HG03460 (cell line): ENCODE data around the gene NECTIN2.
"Not testable (repeated sequence)": the region's sequence is repeated elsewhere in the genome, so short reads cannot be mapped to it uniquely, and the experiment has no call there.

Experiments used
- ATAC-seq: cut with Tn5 transposase; IDR thresholded peaks from one replicate; pipeline ENCODE4 v1.9.1; 2021; ENCODE audit not compliant: unreplicated experiment

Gene NECTIN2

DNA sequence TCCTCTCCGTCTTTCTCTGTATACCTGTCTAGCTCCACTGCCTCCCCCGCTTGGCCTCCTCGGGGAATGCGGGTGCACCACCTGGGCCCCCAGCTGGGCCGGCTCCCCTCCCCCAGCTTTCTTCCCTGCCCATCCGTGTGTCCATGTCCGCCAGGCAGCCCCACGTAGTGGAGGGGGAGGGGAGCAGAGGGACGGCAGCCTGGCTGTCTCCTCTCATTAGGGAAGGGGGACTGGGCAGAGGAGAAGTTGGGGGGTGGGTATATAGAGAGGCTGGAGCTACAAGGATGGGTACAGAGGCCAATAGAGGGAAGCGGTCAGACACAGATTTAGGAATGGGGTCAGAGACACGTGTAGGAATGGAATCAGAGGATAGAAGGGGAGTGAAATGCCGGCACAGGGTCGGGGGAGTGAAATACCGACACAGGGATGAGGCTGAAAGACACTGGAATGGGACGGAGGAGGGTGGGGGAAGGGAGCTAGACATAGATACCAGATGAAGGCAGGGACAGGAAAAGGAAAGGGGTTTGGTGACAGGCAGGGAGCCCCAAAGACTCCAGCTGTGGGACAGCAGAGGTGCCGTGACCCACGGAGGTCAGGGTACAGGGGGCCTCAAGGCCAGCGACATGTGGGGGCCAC, 2.8 kb downstream of the NECTIN2 start:
- no peak for ATAC-seq

DNA sequence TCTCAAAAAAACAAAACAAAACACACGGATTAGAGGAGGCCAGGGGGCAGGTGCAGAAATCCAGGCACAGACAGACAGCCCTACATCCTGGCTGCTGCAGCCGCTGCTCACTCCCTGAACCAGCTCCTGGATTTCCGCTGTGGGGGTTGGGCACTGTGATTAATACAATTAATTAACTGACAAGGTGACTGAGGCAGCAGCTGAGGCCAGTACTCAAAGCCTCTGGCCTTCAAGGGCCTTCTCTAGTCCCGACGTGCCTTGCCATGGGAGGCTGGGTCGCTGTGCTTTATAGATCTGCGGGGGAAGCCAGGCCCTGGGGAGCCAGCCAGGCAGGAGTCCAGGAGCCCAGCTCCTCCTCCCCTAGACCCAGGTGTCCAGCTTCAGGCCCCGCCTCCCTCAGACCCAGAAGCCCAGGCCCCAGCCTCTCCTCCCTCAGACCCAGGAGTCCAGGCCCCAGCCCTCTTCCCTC, 4.6 kb downstream of the NECTIN2 start:
- no peak for ATAC-seq

DNA sequence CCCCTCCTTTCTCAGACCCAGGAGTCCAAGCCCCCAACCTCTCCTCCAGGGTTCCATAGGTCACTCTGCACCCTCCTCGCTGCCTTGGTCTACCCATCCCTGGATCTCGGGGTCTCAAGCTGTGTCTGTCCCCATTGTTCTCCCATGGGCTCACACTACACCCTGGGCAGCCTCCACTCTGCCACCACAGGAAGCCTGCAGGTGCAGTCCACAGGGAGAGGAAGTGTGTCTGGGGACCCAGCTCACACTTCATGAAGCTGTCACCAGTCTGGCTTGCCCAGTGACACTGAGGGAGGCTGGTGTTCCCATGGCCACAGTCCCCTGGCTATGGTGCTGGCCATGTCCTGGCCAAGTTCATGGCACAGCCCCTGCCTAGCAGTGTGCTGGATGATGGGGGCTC, 5.3 kb downstream of the NECTIN2 start:
- no peak for ATAC-seq

DNA sequence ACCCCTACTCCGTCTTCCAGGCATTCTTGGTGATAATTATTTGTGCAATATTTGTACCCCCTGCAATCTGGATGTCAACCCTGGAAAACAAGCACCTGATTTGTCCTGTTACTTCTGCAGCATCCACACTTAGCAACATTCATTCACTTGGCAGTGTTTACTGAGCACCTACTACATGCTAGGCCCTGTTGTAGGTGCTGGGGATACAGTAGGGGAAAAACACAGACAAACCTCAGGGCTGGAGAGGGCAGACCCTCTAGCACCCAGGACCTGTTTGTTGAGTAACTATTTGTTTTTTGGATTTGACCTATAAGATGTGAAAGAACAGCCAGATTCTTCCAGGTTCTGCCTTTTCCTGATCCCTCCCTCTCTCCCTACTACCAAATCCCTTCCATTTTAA, 9.5 kb downstream of the NECTIN2 start:
- ATAC-seq, result no peak

DNA sequence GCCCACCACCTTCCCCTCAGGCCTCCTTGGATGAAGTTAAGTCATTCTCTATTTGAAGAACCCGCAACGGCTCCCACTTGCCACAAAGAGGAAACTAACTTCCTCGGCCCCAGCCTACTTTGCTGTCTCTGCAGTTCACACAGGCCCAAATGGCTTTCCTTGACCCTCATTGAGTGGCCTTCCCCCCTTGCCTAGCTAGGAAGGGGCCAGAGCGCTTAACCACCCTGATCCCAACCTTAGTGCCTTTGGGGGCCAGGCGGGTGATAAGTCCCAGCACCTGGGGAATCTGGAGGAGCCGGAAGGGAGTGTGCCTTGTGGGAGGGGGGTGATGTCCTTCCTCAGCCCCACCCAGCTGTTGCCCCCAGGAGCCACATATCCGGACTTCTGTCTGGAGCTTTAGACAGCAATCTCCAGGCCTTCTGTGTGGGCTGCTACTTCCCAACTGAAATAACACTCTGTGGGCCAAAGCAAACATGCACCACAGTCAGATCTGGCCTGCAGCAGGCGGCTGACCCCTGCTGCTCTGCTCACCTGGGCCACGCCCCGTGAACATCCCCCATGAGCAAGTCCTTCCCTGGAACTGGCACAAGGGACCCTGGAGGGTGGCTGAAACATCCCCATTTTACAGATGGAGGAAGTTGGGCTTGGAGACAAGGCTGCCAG, 10.5 kb downstream of the NECTIN2 start:
- ATAC-seq, result no peak

DNA sequence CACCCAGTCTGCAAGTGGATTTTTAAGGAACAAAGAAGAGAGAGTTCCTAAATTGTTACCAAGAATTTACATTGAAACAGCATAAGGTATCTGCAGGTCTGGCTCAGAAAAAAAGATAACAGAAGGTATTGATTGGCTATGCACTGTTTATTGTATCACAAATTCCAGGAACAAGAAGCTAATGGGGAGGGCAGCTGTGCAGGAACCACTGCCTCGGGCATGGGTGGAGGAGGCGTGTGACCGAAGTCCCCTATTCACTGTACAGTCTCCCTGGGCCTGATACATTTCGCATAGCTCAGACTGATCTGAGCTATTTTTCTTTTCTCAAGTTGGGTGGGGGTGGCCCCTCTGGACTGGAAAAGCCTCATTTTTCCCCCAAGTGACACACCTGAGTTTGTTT, 11.7 kb downstream of the NECTIN2 start:
- ATAC-seq, result no peak

DNA sequence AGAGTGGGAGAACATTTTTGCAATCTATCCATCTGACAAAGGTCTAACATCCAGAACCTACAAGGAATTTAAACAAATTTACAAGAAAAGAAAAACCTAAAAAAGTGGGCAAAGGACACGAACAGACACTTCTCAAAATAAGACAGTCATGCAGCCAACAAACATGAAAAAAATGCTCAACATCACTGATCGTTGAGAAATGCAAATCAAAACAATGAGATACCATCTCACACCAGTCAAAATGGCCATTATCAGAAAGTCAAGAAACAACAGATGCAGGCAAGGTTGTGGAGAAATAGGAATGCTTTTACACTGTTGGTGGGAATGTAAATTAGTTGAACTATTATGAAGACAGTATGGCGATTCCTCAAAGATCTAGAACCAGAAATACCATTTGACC, 15.5 kb downstream of the NECTIN2 start:
- not testable (repeated sequence) for ATAC-seq

DNA sequence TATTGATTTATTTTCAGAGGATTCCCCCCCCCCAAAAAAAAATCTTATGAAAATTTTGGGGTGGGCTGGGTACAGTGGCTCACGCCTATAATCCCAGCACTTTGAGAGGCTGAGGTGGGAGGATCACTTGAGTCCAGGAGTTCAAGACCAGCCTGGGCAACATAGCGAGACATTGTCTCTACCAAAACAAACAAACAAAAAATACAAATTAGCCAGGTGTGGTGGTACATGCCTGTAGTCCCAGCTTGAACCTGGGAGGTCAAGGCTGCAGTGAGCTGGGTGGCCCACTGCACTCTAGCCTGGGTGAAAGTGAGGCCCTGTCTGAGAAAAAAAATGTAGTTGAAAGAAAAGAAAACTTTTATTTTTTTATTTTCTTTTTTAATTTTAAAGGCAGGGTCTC, 17.9 kb downstream of the NECTIN2 start:
- no peak for ATAC-seq

DNA sequence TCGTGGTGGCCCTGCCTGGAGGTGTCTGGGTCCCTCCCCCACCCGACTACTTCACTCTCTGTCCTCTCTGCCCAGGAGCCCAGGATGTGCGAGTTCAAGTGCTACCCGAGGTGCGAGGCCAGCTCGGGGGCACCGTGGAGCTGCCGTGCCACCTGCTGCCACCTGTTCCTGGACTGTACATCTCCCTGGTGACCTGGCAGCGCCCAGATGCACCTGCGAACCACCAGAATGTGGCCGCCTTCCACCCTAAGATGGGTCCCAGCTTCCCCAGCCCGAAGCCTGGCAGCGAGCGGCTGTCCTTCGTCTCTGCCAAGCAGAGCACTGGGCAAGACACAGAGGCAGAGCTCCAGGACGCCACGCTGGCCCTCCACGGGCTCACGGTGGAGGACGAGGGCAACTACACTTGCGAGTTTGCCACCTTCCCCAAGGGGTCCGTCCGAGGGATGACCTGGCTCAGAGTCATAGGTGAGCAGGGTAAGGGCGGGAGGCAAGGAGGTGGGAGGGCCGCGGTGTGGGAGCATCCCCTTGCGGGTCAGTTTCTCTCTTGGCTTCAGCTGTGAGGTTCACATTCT, 19.2 kb downstream of the NECTIN2 start:
- no peak for ATAC-seq

DNA sequence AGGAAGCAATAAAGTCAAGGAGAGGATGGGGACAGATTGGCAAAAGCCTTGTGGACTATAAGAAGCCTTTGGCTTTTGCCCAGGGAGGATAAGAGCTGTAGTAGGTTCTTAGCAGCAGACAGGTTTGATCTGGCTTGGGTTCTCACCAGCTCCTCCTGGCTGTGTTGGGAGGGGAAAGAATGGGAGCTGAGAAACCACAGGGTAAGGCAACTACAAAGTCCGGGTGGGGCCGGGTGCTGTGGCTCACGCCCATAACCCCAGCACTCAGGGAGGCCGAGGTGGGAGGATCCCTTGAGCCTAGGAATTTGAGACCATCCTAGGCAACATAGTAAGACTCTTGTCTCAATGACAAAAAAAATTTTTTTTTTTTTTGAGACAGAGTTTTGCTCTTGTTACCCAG, 20.6 kb downstream of the NECTIN2 start:
- ATAC-seq, result no peak

DNA sequence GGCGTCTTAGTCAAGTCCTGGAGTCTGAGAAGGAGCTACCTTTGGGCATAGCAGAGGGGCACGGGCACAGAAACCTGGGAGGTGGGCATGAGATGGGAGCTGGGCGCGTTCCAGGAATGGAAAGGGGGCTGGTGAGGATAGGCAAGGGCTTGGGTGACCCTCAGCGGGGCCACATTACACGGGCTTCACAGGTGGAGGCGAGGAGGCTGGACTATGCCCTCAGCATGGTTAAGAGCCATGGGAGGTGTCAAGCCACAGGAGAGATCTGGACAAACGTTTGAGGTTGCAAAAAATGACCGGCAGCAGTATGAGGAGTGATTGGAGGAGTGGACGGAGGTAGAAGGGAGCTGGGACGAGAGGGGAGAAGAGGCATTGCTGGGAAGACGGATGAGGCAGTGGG, 21.5 kb downstream of the NECTIN2 start:
- ATAC-seq, result no peak

DNA sequence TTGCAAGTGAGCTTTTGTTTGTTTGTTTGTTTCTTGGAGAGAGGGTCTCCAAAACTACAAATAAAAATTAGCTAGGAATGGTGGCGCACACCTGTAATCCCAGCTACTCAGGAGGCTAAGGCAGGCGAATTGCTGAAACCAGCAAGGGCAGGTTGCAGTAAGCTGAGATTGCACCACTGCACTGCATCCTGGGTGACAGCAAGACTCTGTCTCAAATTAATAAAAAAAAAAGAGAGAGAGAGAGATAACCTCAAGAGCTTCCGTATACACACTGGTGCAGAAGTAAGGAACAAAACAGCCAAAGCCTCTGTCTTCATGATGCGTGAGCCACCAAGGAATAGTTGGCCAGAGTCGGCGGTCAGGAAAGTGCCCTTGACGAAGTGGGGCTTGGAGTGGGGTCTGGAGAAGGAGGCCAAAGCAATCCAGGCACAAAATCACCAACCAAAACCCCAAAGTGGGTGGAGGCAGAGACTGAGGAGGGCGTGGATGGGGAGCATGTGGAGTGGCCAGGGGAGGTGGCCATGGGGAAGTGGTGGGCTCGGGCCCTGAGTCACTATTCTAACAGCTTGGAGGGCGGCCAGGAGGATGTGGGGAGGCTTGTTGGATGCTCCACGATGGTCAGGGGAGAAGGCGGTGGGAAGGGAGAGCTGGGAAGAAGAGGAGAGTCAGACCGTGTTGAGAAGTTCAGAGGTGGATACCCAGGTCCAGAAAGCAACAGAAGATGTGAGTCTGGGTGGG, 23.8 kb downstream of the NECTIN2 start:
- ATAC-seq, result no peak

DNA sequence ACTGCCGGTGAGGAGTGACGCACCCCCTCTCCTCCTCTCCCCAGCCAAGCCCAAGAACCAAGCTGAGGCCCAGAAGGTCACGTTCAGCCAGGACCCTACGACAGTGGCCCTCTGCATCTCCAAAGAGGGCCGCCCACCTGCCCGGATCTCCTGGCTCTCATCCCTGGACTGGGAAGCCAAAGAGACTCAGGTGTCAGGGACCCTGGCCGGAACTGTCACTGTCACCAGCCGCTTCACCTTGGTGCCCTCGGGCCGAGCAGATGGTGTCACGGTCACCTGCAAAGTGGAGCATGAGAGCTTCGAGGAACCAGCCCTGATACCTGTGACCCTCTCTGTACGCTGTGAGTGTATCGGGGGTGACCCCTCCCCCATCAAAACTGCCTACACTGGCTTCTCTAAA, 25.7 kb downstream of the NECTIN2 start:
- ATAC-seq, result no peak

DNA sequence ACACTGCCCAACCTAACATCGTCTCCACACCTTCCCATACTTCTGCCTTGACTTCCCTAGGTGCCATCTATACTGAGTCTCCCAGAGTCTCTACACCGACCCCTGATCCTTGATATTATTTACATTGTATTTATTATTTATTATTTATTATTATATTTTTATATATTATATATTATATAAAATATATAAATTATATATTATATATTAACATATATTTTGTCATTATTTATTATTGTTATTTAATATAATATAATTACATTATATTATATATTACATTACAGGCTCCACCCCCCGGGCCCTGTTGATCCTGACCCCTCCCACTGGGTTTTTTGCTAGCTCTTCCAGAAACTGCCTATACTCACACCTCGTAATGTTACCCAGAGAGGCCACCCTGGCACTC, 26.6 kb downstream of the NECTIN2 start:
- no peak for ATAC-seq

DNA sequence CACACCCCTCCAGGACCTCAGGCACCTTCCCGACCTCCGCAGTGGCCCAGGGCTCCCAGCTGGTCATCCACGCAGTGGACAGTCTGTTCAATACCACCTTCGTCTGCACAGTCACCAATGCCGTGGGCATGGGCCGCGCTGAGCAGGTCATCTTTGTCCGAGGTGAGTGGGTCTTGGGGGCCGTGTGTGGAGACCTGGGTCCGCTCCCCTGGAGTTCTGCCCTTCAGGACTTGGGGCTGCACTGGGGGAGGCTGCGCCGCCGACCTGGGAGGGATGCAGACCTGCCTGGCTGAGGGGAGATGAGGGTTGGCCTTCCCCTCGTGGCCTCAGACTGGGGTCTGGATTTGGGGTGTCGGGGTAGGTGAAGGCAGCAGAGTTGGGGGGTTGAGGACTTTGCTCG, 28.2 kb downstream of the NECTIN2 start:
- ATAC-seq, result no peak

DNA sequence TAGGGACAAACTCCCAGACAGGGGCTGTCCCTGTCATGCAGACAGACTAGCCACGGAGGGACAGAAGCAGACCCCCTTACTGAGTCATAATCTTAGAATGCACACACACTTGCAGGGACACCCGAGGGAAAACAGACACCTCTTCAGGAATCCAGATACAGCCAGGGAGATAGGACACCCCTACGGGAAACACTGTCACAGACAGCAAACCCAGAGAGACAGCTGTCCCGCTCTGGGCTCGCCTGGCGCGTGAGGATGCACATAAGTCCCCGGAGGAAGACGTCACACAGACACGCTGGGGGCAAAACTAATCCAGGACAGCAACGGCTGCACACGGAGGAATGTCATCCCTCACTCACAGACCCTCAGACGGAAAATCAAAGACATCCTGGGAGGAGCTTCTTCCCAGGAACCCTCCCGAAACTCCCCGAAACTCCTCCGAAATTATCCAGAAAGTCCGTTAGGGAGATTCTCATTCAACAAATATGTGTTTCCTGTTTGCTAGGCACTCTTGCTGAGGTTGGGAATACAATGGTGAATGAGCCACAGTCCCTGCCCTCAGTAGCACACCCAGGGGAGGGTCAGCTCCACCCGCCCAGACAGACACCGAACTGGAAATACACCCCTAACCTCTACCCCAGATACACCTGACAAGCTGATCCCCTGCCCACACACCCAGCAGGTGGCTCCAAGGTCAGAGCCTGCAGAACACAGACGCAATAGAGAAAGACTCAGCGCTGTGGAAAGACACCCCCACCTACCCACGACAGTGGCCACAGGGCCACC, 29.8 kb downstream of the NECTIN2 start:
- ATAC-seq, result no peak

DNA sequence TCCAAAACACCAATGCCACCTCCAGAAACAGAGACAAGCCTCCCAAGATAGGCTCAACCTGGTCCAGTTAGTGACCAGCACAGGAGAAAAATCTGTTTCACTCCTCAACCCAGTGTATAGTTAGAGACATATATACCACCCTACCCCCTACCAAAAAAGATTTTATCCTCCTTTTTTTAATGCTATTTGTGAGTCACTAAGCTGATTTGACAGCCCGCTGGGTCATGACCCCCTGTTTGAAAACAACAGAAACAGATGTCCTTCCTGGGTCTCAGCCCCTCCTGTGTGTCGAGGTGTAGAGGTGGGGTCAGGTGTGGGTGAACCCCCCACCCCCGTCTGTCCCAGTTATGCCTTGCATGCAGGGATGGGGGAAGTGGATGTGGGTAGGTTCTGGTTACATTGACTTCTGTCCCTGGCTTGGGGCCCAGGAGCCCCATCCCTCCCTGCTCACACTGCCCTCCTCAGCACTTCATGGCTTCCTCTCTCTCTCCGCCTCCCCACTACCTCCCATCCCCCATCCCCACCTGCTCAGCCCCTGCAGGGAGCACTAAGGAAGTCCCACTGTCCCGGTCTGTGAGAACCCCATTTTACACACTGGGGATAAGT, 30.9 kb downstream of the NECTIN2 start:
- no peak for ATAC-seq

DNA sequence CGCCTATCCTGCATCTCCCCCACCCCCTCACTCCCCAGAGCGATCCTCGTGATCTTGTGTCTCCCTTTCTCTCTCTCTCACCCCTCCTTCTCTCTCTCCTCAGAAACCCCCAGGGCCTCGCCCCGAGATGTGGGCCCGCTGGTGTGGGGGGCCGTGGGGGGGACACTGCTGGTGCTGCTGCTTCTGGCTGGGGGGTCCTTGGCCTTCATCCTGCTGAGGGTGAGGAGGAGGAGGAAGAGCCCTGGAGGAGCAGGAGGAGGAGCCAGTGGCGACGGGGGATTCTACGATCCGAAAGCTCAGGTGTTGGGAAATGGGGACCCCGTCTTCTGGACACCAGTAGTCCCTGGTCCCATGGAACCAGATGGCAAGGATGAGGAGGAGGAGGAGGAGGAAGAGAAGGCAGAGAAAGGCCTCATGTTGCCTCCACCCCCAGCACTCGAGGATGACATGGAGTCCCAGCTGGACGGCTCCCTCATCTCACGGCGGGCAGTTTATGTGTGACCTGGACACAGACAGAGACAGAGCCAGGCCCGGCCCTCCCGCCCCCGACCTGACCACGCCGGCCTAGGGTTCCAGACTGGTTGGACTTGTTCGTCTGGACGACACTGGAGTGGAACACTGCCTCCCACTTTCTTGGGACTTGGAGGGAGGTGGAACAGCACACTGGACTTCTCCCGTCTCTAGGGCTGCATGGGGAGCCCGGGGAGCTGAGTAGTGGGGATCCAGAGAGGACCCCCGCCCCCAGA, 32.2 kb downstream of the NECTIN2 start:
- no peak for ATAC-seq

DNA sequence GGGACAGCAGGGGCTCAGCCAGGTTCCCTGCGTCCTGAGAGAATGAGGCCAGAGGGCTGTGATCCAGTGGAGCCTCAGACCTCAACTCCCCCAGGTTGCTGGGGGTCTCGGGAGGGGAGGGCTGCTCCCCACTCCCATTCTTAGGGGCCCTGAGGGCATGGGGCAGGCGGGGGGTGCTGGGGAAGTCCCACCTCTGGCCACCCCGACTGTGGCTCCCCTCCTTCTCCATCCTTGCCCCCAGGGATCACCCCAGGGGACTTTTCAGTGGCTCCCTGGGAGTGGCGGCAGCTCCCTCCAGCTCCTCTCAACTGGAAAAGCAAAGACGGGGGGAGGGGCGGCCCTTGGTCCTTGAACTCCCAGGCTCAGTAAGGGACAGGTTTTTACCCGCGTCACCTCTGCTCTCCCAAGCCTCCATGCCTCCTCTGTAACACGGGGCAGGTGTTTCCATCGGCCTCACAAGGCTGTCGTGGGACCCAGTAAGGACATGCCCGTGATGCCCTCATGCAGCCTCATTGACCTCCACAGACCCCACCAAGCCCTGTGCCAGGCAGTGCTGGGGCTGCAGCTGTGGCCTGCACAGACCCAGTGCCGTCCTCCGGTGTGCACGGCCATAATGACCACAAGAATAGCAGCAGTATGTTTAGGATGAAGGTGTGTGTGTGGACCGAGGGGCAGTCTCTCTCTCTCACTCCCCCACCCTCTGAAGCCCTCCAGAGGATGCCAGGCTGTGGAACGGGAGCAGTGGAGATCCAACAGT, 33.4 kb downstream of the NECTIN2 start:
- no peak for ATAC-seq
